ENCODE results near the gene NOD1.

NOD1 gene

GRCh38 chr7:30380294-30380693, 98.3 kb downstream of the NOD1 start:
- Histone ChIP-seq H2BK120ac (ENCODE audit: low read depth, low read length) (no peak overlapping the region), H3K4me3 (ENCODE audit: low read length in 2 of 2) (no peak overlapping the region), H2BK5ac (ENCODE audit: low read length) (no peak overlapping the region), H3K4me2 (ENCODE audit: insufficient read depth, low read length, poor library complexity, severe bottlenecking) (no peak overlapping the region), H3K4ac (ENCODE audit: low read length) (no peak overlapping the region), H3K9me3 (replicated peaks in 1 of 2; ENCODE audit: control insufficient read depth in 2 of 2, insufficient read depth in 1 of 2, low read depth in 1 of 2, low read length in 2 of 2) (peaks cover 0 to 3% of the 10 kb centered on the region in 2 donors), H2AFZ (ENCODE audit: low read length) (no peak overlapping the region), H4K91ac (ENCODE audit: low read depth, low read length, poor library complexity) (no peak overlapping the region), H3K79me1 (ENCODE audit: low read depth, low read length) (no peaks in the 10 kb centered on the region), H4K8ac (ENCODE audit: low read depth, low read length) (no peak overlapping the region), H3K14ac (ENCODE audit: low read length) (no peak overlapping the region), H2BK12ac (ENCODE audit: low read length) (no peak overlapping the region), H3K18ac (ENCODE audit: low read length) (no peak overlapping the region), H3K27me3 (ENCODE audit: control insufficient read depth in 3 of 3, insufficient read depth in 3 of 3, low read depth in 1 of 3, low read length in 3 of 3) (no peaks in the 10 kb centered on the region), H2AK5ac (ENCODE audit: low read depth, low read length) (no peak overlapping the region), H3K9ac (ENCODE audit: low read depth, low read length, poor library complexity) (no peak overlapping the region), H3K4me1 (ENCODE audit: control insufficient read depth in 2 of 2, insufficient read depth in 1 of 2, low read depth in 1 of 2, low read length in 2 of 2) (no peaks in the 10 kb centered on the region), H3K23ac (ENCODE audit: low read depth, low read length, poor library complexity) (no peak overlapping the region), H3K36me3 (replicated peaks in 1 of 2; ENCODE audit: control insufficient read depth in 2 of 2, insufficient read depth in 2 of 2, low read length in 2 of 2) (no peaks in the 10 kb centered on the region), H3K27ac (replicated peaks; ENCODE audit: low read length) (no peak overlapping the region), H2BK15ac (ENCODE audit: low read length) (no peak overlapping the region)
- no peak for DNase-seq (ENCODE audit: low spot score)
- WGBS, 2 donors (ENCODE audit: extremely low coverage in 2 of 2, insufficient read length in 2 of 2, insufficient replicate concordance in 1 of 2), result no CpG with 5 or more reads among the region's 2 CpGs

DNA sequence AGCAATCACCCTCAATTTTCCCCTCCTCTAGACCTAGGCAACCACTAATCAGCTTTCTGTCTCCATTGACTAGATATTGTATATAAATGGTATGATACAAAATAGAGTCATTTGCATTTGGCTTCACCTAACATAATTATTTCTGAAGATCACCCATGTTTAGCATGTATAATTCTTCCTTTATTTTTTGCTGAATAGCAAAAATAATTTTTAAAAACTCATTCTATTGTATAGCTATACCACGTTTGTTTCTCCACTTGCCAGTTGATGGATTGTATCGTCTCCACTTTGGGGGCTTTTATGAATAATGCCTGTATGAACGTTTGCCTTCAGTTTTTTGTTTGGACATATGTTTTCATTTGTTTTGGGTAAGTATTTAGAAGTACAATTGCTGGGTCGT, 98.8 kb downstream of the NOD1 start:
- no peak overlapping the region for H3K23ac ChIP-seq (ENCODE audit: low read depth, low read length, poor library complexity)
- no peak for DNase-seq (ENCODE audit: low spot score)
- no peak overlapping the region for H3K27ac ChIP-seq (replicated peaks; ENCODE audit: low read length)
- no peak overlapping the region for H2BK15ac ChIP-seq (ENCODE audit: low read length)
- no peak overlapping the region for H3K14ac ChIP-seq (ENCODE audit: low read length)
- no peaks in the 10 kb centered on the region for H3K4me1 ChIP-seq (ENCODE audit: control insufficient read depth in 2 of 2, insufficient read depth in 1 of 2, low read depth in 1 of 2, low read length in 2 of 2)
- no peak overlapping the region for H3K4ac ChIP-seq (ENCODE audit: low read length)
- peaks cover 0 to 3% of the 10 kb centered on the region in 2 donors for H3K9me3 ChIP-seq (replicated peaks in 1 of 2; ENCODE audit: control insufficient read depth in 2 of 2, insufficient read depth in 1 of 2, low read depth in 1 of 2, low read length in 2 of 2)
- H3K79me1 ChIP-seq (ENCODE audit: low read depth, low read length), result no peaks in the 10 kb centered on the region
- H3K4me3 ChIP-seq (ENCODE audit: low read length in 2 of 2), result no peak overlapping the region
- WGBS, 2 donors (ENCODE audit: extremely low coverage in 2 of 2, insufficient read length in 2 of 2, insufficient replicate concordance in 1 of 2), result no CpG with 5 or more reads among the region's 4 CpGs
- no peak overlapping the region for H4K8ac ChIP-seq (ENCODE audit: low read depth, low read length)
- no peaks in the 10 kb centered on the region for H3K27me3 ChIP-seq (ENCODE audit: control insufficient read depth in 3 of 3, insufficient read depth in 3 of 3, low read depth in 1 of 3, low read length in 3 of 3)
- no peak overlapping the region for H3K4me2 ChIP-seq (ENCODE audit: insufficient read depth, low read length, poor library complexity, severe bottlenecking)
- no peak overlapping the region for H2BK5ac ChIP-seq (ENCODE audit: low read length)
- no peak overlapping the region for H2AK5ac ChIP-seq (ENCODE audit: low read depth, low read length)
- no peak overlapping the region for H3K18ac ChIP-seq (ENCODE audit: low read length)
- no peak overlapping the region for H4K91ac ChIP-seq (ENCODE audit: low read depth, low read length, poor library complexity)
- H2AFZ ChIP-seq (ENCODE audit: low read length), result no peak overlapping the region
- H2BK12ac ChIP-seq (ENCODE audit: low read length), result no peak overlapping the region
- no peak overlapping the region for H3K9ac ChIP-seq (ENCODE audit: low read depth, low read length, poor library complexity)
- H2BK120ac ChIP-seq (ENCODE audit: low read depth, low read length), result no peak overlapping the region
- H3K36me3 ChIP-seq (replicated peaks in 1 of 2; ENCODE audit: control insufficient read depth in 2 of 2, insufficient read depth in 2 of 2, low read length in 2 of 2), result no peaks in the 10 kb centered on the region

DNA sequence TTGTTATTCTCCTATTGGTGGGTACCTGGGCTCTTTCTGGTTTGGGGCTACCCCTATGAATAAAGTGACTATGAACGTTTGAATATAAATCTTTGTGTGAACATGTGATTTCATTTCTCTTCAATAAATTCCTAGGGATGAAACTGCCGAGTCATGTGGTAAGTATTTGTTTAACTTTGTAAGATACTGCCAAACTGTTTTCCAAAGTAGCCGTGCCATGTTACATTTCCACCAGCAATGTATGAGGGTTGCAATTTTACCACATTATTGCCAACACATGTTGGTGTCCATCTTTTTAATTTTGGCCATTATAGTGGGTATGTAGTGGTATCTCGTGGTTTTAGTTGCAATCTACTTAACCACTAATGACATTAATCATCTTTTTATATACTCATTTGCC, 99.5 kb downstream of the NOD1 start:
- Histone ChIP-seq H3K4ac (ENCODE audit: low read length) (no peak overlapping the region), H3K23ac (ENCODE audit: low read depth, low read length, poor library complexity) (no peak overlapping the region), H2BK120ac (ENCODE audit: low read depth, low read length) (no peak overlapping the region), H3K36me3 (replicated peaks in 1 of 2; ENCODE audit: control insufficient read depth in 2 of 2, insufficient read depth in 2 of 2, low read length in 2 of 2) (no peaks in the 10 kb centered on the region), H2BK5ac (ENCODE audit: low read length) (no peak overlapping the region), H3K4me1 (ENCODE audit: control insufficient read depth in 2 of 2, insufficient read depth in 1 of 2, low read depth in 1 of 2, low read length in 2 of 2) (no peaks in the 10 kb centered on the region), H3K4me3 (ENCODE audit: low read length in 2 of 2) (no peak overlapping the region), H3K27ac (replicated peaks; ENCODE audit: low read length) (no peak overlapping the region), H2AK5ac (ENCODE audit: low read depth, low read length) (no peak overlapping the region), H3K14ac (ENCODE audit: low read length) (no peak overlapping the region), H2BK15ac (ENCODE audit: low read length) (no peak overlapping the region), H3K9me3 (replicated peaks in 1 of 2; ENCODE audit: control insufficient read depth in 2 of 2, insufficient read depth in 1 of 2, low read depth in 1 of 2, low read length in 2 of 2) (peaks cover 0 to 3% of the 10 kb centered on the region in 2 donors), H3K79me1 (ENCODE audit: low read depth, low read length) (no peaks in the 10 kb centered on the region), H3K9ac (ENCODE audit: low read depth, low read length, poor library complexity) (no peak overlapping the region), H4K8ac (ENCODE audit: low read depth, low read length) (no peak overlapping the region), H3K18ac (ENCODE audit: low read length) (no peak overlapping the region), H2BK12ac (ENCODE audit: low read length) (no peak overlapping the region), H2AFZ (ENCODE audit: low read length) (no peak overlapping the region), H3K4me2 (ENCODE audit: insufficient read depth, low read length, poor library complexity, severe bottlenecking) (no peak overlapping the region), H4K91ac (ENCODE audit: low read depth, low read length, poor library complexity) (no peak overlapping the region), H3K27me3 (ENCODE audit: control insufficient read depth in 3 of 3, insufficient read depth in 3 of 3, low read depth in 1 of 3, low read length in 3 of 3) (no peaks in the 10 kb centered on the region)
- no CpG with 5 or more reads among the region's 4 CpGs for WGBS, 2 donors (ENCODE audit: extremely low coverage in 2 of 2, insufficient read length in 2 of 2, insufficient replicate concordance in 1 of 2)
- no peak for DNase-seq (ENCODE audit: low spot score)

DNA sequence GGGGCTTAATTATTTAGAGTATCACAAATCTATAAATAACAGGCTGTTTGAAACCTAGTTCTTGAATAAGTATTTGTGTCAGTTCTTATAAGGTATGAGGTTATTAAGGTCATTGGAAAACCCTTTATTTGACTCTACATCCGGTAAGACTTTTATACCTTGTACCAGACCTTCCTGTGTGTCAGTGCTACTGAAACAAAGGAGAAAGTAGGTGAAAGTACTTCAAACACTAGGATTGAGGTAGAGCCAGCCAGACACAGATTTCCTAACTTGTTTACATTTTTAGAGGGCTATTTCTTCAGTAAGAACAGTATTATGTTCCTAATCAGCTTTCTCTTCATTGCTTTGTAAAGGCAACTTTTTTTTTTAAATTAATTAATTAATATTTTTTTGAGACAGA, 100.3 kb downstream of the NOD1 start:
- Histone ChIP-seq H3K4me3 (ENCODE audit: low read length in 2 of 2) (no peak overlapping the region), H3K23ac (ENCODE audit: low read depth, low read length, poor library complexity) (no peak overlapping the region), H2BK5ac (ENCODE audit: low read length) (no peak overlapping the region), H3K14ac (ENCODE audit: low read length) (no peak overlapping the region), H3K9me3 (replicated peaks in 1 of 2; ENCODE audit: control insufficient read depth in 2 of 2, insufficient read depth in 1 of 2, low read depth in 1 of 2, low read length in 2 of 2) (peaks cover 0 to 2% of the 10 kb centered on the region in 2 donors), H3K79me1 (ENCODE audit: low read depth, low read length) (no peaks in the 10 kb centered on the region), H3K4ac (ENCODE audit: low read length) (no peak overlapping the region), H3K4me1 (ENCODE audit: control insufficient read depth in 2 of 2, insufficient read depth in 1 of 2, low read depth in 1 of 2, low read length in 2 of 2) (no peaks in the 10 kb centered on the region), H3K4me2 (ENCODE audit: insufficient read depth, low read length, poor library complexity, severe bottlenecking) (no peak overlapping the region), H3K27ac (replicated peaks; ENCODE audit: low read length) (no peak overlapping the region), H3K27me3 (ENCODE audit: control insufficient read depth in 3 of 3, insufficient read depth in 3 of 3, low read depth in 1 of 3, low read length in 3 of 3) (no peaks in the 10 kb centered on the region), H3K9ac (ENCODE audit: low read depth, low read length, poor library complexity) (no peak overlapping the region), H2AFZ (ENCODE audit: low read length) (no peak overlapping the region), H2BK120ac (ENCODE audit: low read depth, low read length) (no peak overlapping the region), H4K8ac (ENCODE audit: low read depth, low read length) (no peak overlapping the region), H3K18ac (ENCODE audit: low read length) (no peak overlapping the region), H2AK5ac (ENCODE audit: low read depth, low read length) (no peak overlapping the region), H2BK15ac (ENCODE audit: low read length) (no peak overlapping the region), H2BK12ac (ENCODE audit: low read length) (no peak overlapping the region), H4K91ac (ENCODE audit: low read depth, low read length, poor library complexity) (no peak overlapping the region), H3K36me3 (replicated peaks in 1 of 2; ENCODE audit: control insufficient read depth in 2 of 2, insufficient read depth in 2 of 2, low read length in 2 of 2) (no peaks in the 10 kb centered on the region)
- DNase-seq (ENCODE audit: low spot score), result no peak
- no CpG with 5 or more reads among the region's 1 CpG for WGBS, 2 donors (ENCODE audit: extremely low coverage in 2 of 2, insufficient read length in 2 of 2, insufficient replicate concordance in 1 of 2)
